ENCODE results near the gene ZWILCH. TPM values are rescaled to one million over a fixed set of nuclear protein-coding genes. Genes with fewer than 3 reads are reported as not detected.

ZWILCH gene
- total RNA-seq, 1 donor = 19.9 TPM

DNA sequence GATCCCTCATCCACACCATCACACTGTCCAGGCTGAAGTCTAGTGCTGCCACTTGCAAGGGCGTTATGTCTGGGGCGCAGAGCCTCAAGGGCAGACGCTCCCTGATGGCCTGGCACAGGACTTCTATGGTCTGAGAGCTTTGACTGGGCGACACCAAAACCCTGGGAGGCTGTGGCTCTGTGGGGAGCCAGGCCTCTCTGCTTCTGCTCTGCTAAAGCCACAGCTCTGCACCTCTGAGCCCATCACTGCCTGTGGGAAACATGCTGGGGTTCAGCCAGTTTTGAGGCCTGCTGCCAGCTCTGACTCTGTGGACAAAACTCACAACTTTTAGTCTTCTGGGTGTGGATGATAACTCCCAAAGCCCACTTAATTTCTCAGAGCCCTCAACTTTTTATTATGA, 67.0 kb downstream of the ZWILCH start:
- TF ChIP-seq, protein P1, sequence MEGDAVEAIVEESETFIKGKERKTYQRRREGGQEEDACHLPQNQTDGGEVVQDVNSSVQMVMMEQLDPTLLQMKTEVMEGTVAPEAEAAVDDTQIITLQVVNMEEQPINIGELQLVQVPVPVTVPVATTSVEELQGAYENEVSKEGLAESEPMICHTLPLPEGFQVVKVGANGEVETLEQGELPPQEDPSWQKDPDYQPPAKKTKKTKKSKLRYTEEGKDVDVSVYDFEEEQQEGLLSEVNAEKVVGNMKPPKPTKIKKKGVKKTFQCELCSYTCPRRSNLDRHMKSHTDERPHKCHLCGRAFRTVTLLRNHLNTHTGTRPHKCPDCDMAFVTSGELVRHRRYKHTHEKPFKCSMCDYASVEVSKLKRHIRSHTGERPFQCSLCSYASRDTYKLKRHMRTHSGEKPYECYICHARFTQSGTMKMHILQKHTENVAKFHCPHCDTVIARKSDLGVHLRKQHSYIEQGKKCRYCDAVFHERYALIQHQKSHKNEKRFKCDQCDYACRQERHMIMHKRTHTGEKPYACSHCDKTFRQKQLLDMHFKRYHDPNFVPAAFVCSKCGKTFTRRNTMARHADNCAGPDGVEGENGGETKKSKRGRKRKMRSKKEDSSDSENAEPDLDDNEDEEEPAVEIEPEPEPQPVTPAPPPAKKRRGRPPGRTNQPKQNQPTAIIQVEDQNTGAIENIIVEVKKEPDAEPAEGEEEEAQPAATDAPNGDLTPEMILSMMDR (IDR thresholded peaks at IDR 0.05; ENCODE audit: insufficient read depth, low read depth, low read length) = no peak
- no peak for DNase-seq (ENCODE audit: low read depth)

DNA sequence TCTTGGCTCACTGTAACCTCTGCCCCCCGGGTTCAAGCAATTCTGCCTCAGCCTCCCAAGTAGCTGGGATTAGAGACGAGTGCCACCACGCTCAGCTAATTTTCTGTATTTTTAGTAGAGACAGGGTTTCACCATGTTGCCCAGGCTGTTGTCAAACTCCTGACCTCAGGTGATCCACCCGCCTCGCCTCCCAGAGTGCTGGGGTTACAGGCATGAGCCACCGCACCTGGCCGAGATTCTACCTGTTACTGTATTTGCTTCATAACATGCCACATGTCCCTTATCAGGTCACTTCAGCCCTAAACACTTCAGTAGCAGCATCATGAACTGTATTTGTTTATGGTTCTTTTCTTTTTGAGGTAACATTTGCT, 68.2 kb downstream of the ZWILCH start:
- TF ChIP-seq, protein P1 (IDR thresholded peaks at IDR 0.05; ENCODE audit: insufficient read depth, low read depth, low read length) = no peak
- no peak for DNase-seq (ENCODE audit: low read depth)
- H3K4me3 ChIP-seq (ENCODE audit: low read depth, low read length) = no peak overlapping the region

More for the DNA sequence above, 67.0 kb downstream of the ZWILCH start:
- no peak overlapping the region for H3K4me3 ChIP-seq (ENCODE audit: low read depth, low read length)

DNA sequence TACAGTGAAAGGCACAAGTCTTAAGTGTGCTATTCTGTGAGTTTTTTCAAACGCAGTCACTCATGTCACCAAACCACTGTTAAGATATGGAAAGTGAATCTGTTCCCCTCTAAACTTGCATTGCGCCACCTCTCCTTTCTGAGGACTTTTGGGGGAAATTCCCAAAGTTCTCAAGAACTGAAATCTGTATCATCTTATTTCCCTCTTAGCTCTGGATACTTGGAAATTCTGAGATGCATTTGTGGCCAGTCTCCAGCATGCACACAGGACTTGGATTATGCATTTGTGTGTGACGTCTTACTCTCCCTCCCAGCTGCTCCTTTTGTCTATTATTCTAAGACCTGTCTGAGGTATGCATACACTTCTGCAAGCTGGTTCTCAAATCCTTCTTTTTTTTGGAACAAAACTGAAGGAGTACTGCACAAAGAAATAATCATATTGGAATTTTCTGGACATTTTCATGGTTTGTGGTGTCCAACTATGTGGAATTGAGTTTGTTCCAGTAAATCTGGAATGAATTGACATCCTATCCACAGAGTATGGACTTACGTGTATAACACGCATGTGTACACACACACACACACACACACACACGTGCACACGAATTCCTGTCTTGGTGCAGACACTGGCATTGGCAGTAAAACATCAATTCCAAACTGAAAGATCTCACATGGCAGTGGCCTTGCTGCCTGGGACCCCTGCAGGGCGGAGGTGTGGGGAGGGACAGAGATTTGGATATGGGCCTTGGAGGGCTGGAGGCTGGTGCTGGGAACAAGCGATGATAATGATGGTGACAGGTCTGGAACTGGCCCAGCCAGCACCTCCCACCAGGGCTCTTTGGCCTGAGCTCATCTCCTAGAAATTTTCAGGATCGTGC, 68.8 kb downstream of the ZWILCH start:
- no peak for DNase-seq (ENCODE audit: low read depth)
- H3K4me3 ChIP-seq (ENCODE audit: low read depth, low read length) = no peak overlapping the region
- TF ChIP-seq, protein P1 (IDR thresholded peaks at IDR 0.05; ENCODE audit: insufficient read depth, low read depth, low read length) = no peak

DNA sequence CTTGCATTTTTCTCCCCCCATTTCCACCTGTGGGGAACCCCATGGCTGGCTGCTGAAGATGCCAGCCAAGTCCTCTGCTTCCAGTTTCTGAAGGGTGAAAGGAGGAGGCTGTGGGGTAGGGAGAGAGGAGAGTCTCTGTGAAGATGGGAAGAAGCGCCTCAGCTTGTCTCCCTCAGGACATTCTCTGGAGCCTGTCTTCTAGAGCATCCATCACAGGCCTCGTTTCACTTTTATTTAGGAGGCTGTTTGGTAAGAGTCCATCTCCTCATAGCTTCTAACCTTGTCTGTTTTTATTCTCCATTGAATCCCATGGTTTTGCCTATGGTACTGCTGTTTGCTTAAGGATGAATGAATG, 69.4 kb downstream of the ZWILCH start:
- H3K4me3 ChIP-seq (ENCODE audit: low read depth, low read length) = no peak overlapping the region
- DNase-seq (ENCODE audit: low read depth) = no peak
- TF ChIP-seq, protein P1 (IDR thresholded peaks at IDR 0.05; ENCODE audit: insufficient read depth, low read depth, low read length) = no peak

DNA sequence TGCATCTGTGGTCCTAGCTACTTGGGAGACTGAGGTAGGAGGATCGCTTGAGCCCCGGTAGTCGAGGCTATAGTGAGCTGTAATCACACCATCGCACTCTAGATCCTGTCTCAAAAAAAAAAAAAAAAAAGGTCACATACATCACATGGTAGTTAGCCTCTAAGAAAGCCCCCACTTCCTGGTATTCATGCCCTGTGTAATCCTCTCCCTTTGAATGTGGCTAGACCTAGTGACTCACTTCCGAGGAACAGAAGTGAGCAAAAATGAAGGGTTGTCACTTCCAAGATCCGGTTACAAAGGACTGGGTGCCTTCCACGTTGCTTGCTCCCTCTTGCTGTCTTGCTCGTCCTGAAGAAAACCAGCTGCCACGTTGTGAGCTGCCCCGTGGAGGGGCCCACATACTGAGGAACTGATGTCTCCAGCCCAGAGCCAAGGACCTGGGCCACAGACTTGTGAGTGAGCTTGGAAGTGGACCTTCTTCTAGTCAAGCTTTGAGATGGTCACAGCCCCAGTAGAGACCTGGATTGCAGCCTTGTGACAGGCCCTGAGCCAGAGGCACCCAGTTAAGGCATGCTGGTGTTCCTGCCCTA, 73.3 kb downstream of the ZWILCH start:
- TF ChIP-seq, protein P1 (IDR thresholded peaks at IDR 0.05; ENCODE audit: insufficient read depth, low read depth, low read length) = no peak
- H3K4me3 ChIP-seq (ENCODE audit: low read depth, low read length) = no peak overlapping the region
- peak; percentile 55 for DNase-seq (ENCODE audit: low read depth)

DNA sequence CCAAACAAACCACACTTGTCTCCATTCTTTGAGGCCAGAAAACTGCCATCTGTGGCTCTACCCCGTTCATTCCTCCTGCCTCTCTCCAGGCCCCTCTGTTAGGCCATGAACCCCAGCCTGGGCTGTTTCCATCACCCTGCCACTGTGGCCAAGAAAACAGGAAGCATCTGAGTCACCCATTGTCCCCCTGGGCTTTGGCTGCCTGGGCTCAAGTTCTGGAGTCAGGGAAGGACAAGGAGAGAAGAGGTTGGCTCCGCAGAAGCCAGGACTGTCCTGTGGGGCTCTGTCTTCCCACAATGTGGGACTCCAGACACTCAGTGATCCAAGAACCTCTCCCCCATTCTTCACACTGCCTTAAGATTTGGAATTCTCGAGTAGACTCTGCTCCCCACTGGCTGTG, 75.5 kb downstream of the ZWILCH start:
- TF ChIP-seq, protein P1 (IDR thresholded peaks at IDR 0.05; ENCODE audit: insufficient read depth, low read depth, low read length) = no peak
- DNase-seq (ENCODE audit: low read depth) = peak; percentile 21
- no peak overlapping the region for H3K4me3 ChIP-seq (ENCODE audit: low read depth, low read length)
